ENCODE results near the gene TMCC3.

Gene TMCC3

GRCh38 chr12:94525951-94526350 lies 124.4 kb downstream of the TMCC3 start:
- DNase-seq, result no peak
